Esophagus (tissue), 2 donors: ENCODE data around the gene HELLS. TPM values are rescaled to one million over a fixed set of nuclear protein-coding genes. Genes with fewer than 3 reads are reported as not detected.

Experiments used
- H3K27ac ChIP-seq, 2 donors: one replicate each; pipeline ENCODE4 v1.5.1; 2013; ENCODE audit warnings: low read depth in 2 of 2, mild to moderate bottlenecking in 2 of 2, inconsistent platforms in 1 of 2, low read length in 1 of 2, moderate library complexity in 1 of 2
- H3K27me3 ChIP-seq, 2 donors: one replicate each; pipeline ENCODE4 v1.6.1; 2013; ENCODE audit warnings: low read length in 2 of 2, control low read depth in 1 of 2, mild to moderate bottlenecking in 1 of 2; ENCODE audit not compliant: insufficient read depth in 2 of 2, control insufficient read depth in 1 of 2
- H3K36me3 ChIP-seq, 2 donors: one replicate each; pipeline ENCODE4 v1.6.1; 2013; ENCODE audit warnings: low read length in 1 of 2; ENCODE audit not compliant: control insufficient read depth in 2 of 2, insufficient read depth in 2 of 2
- H3K4me1 ChIP-seq, 2 donors: one replicate each; pipeline ENCODE4 v1.6.1; 2013; ENCODE audit warnings: low read length in 1 of 2; ENCODE audit not compliant: control insufficient read depth in 2 of 2, insufficient read depth in 2 of 2
- H3K4me3 ChIP-seq, 2 donors: one replicate each; pipeline ENCODE4 v1.5.1; 2013; ENCODE audit warnings: low read length in 2 of 2, mild to moderate bottlenecking in 2 of 2, low read depth in 1 of 2, moderate library complexity in 1 of 2
- H3K9me3 ChIP-seq, 2 donors: one replicate each; pipeline ENCODE4 v1.6.1; 2013; ENCODE audit warnings: mild to moderate bottlenecking in 2 of 2, low read depth in 1 of 2, low read length in 1 of 2, moderate library complexity in 1 of 2; ENCODE audit not compliant: control insufficient read depth in 2 of 2, insufficient read depth in 1 of 2
- WGBS, 2 donors: extraction: QIAGEN DNeasy Blood & Tissue Kit; methylation state at CpG; one replicate each; pipeline ENCODE4 v1.1.7; 2013; 5-methylcytosine and 5-hydroxymethylcytosine counted together
- polyA plus RNA-seq, 2 donors: library from polyadenylated mRNA; stranded (reverse); fragments of 200-250 nt; gene quantifications; one replicate each; pipeline ENCODE4 v1.2.3, GENCODE V29; 2013
- donor health status: healthy with polysubstance abuse.
- donor health status: Bipolar disorder and iron deficiency.

Gene HELLS
- polyA plus RNA-seq, 2 donors, result 6.3 to 12.0 TPM

DNA sequence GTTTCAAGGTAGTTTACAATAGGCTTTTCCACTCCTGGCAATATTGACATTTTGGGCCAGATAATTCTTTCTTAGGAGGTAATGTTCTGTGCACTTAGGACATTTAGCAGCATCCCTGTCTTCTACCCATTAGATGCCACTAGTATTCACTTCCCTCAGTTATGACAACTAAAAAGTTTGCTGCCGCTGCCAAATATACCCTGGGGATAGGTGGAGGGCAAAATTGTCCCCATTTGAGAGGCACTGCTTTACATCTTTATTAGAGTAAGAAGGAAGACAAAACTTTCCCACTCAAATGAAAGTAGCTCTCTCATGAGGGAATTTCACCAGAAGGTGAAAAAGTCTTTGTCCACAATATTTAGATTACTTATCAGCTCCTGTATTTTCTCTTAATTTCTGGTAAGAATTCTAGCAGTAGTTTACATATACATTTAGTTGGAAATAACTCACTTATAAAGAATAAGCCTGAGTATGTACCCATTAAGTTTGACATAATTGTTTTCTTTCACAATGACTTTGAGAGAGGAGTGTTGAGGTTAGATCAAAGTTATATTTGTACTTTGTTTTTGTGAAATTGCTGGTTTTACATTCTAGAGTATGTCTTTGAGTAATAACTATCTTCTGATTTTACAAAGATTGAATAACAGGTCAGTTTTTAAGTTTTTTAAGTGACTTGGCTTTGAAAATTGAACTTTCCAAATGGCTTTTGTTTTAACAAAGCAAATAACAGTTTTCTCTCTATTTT, 46.0 kb downstream of the HELLS start:
- Histone ChIP-seq H3K9me3 (no peaks in the 10 kb centered on the region), H3K27ac (no peak overlapping the region), H3K36me3 (no peaks in the 10 kb centered on the region), H3K4me3 (no peak overlapping the region), H3K4me1 (no peaks in the 10 kb centered on the region), H3K27me3 (no peaks in the 10 kb centered on the region)
- WGBS, 2 donors, result 89 to 91% methylated on average over 1 of the region's 1 CpG

DNA sequence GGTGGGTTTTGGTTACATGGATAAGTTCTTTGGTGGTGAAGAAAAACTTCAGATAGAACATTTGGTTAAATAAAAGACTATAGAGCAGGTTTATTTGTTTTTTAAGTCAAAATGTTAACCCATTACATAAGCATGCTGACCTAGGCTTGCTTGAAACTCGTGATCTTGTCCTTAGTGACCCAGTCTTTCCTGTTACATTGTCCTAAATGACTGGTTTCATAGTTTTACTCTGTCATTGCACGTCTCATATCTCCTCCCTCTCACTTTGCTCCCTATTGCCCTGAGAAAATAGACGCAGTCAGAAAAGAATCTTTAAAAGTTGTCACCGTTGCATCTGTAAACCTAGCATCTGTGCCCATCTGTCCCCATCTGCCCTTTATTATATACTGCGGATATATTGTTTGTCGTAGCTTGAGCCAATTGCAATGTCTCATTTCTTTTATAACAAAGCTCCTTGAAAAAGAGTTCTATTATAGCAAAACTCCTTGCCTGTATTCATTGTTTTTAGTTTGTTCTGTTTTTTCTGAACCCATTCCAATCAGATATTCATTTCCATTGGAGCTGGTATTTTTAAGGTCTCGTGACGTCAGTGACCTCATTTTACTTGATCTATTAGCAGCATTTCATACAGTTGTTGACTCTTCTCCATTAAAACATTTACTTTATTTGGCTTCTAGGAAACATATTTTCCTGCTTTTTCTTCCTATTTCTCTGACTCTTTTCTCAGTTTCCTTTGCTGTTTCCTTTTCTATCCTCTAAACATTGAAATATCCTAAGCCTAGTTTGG, 57.3 kb downstream of the HELLS start:
- Histone ChIP-seq H3K36me3 (no peaks in the 10 kb centered on the region), H3K4me1 (no peaks in the 10 kb centered on the region), H3K9me3 (no peaks in the 10 kb centered on the region), H3K27me3 (no peaks in the 10 kb centered on the region), H3K4me3 (no peak overlapping the region), H3K27ac (no peak overlapping the region)
- WGBS, 2 donors, result 89 to 90% methylated on average over 8 of the region's 8 CpGs

DNA sequence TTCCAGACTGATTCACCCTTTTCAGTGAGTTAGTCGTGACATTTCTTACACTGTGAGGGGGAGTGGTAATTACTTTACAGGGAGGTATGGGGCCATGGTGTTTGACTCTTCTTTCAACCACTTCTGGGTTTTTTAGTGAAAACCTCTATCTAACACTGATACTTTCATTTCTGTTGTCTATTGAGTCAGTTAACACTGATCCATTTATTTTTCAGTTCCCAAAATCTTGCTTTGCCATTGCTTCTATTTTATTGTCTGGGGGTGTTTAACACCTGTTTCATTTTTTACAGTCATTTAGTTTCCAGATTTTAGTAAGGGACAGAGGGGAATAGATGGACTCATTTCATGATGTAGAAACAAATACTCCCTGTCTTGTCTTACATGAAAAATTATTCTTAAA, 61.5 kb downstream of the HELLS start:
- H3K4me3 ChIP-seq, result no peak overlapping the region
- 70 to 83% methylated on average over 1 of the region's 1 CpG for WGBS, 2 donors
- no peaks in the 10 kb centered on the region for H3K9me3 ChIP-seq
- no peaks in the 10 kb centered on the region for H3K27me3 ChIP-seq
- no peaks in the 10 kb centered on the region for H3K4me1 ChIP-seq
- H3K36me3 ChIP-seq, result no peaks in the 10 kb centered on the region
- H3K27ac ChIP-seq, result no peak overlapping the region

DNA sequence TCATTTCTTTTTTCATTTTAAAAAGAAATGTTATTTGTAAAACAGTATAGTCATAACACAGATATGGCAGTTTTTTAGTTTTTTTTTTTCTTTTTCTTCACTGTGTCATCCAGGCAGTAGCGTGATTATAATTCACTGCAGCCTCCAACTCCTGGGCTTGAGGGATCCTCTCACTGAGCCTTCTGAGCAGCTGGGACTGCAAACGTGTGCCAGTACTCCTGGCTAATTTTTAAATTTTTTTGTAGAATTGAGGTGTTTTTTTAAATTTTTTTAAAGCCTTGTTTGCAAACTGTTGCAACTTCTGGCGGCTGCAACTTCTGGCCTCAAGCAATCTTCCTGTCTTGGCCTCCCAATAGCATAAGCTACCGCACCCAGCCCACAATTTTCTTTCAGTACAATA, 63.0 kb downstream of the HELLS start:
- 53 to 69% methylated on average over 4 of the region's 4 CpGs for WGBS, 2 donors
- Histone ChIP-seq H3K27ac (no peak overlapping the region), H3K27me3 (no peaks in the 10 kb centered on the region), H3K4me1 (no peaks in the 10 kb centered on the region), H3K4me3 (no peak overlapping the region), H3K9me3 (no peaks in the 10 kb centered on the region), H3K36me3 (no peaks in the 10 kb centered on the region)

DNA sequence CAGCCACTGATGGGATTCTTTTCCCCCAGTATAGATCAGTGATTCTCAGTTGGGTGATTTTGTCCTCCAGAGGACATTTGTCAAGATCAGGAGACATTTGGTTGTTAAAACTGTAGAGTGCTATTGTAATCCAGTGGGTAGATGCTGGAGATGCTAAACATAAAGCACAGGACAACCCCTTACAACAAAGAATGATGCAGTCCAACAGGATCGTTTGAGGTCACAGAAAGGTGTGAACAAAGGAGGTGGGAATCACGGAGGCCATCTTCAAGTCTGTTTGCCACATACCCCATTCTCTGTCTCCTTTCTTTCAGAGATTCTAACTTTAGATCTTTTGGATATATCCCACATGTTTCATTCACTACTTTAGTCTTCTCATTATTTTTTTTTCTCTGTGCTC, 69.0 kb downstream of the HELLS start:
- no peaks in the 10 kb centered on the region for H3K36me3 ChIP-seq
- no peak overlapping the region for H3K4me3 ChIP-seq
- no peak overlapping the region for H3K27ac ChIP-seq
- no peaks in the 10 kb centered on the region for H3K4me1 ChIP-seq
- H3K9me3 ChIP-seq, result no peaks in the 10 kb centered on the region
- 82 to 86% methylated on average over 2 of the region's 2 CpGs for WGBS, 2 donors
- H3K27me3 ChIP-seq, result no peaks in the 10 kb centered on the region

DNA sequence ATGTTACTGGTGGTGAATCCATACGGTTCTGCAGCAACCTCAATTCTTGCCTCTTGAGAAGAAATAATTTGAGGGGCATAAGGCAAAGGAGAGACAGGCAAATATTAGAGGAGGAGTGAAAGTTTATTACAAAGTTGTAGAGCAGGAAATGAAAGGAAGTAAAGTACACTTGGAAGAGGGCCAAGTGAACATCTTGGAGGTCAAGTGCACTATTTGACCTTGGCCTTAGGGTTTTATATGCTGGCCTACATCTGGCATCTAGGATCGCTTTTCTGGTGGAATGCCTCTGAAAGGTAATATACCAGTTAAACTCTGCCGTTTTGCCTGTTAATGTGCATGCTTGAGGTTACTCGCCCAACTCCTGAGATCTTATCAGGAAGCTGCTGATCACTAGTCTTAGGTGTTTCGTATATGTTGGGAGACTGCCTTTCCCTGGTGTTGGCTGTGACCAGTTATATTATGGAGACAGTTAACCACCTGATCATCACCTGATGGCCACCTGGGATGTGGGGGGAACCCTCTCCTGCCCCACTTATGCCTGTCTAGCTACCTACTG, 71.9 kb downstream of the HELLS start:
- H3K27me3 ChIP-seq, result no peaks in the 10 kb centered on the region
- 79% methylated on average over 5 of the region's 5 CpGs for WGBS, 2 donors

DNA sequence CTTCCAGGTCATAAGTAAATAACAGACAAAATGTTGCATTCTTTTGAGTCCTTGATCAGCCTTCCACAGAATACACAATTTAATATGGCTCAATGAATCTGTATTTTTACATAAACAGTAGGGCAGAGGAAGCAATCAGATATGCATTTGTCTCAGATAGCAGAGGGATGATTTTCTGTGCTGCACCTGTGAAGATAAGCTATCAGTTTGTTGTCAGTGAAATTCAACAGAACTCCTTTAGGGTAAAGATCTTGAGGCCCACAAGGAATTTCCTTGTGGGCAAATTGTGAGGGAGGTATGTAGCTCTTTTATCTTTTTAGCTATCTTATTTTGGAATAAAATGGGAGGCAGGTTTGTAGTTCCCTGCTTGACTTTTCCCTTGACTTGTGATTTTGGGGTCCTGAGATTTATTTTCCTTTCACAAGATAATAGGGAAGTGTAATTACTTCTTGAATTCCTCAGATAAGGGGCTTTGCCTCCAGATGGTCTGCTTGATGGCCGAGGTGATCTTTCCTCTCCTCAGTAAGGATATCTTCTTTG, 77.1 kb downstream of the HELLS start:
- Histone ChIP-seq H3K36me3 (no peaks in the 10 kb centered on the region), H3K4me3 (no peak overlapping the region), H3K27me3 (no peaks in the 10 kb centered on the region), H3K27ac (no peak overlapping the region), H3K9me3 (no peaks in the 10 kb centered on the region), H3K4me1 (no peaks in the 10 kb centered on the region)
- 50 to 63% methylated on average over 1 of the region's 1 CpG for WGBS, 2 donors

More for the DNA sequence above, 71.9 kb downstream of the HELLS start:
- Histone ChIP-seq H3K27ac (no peak overlapping the region), H3K4me3 (no peak overlapping the region), H3K36me3 (no peaks in the 10 kb centered on the region), H3K9me3 (no peaks in the 10 kb centered on the region), H3K4me1 (no peaks in the 10 kb centered on the region)

DNA sequence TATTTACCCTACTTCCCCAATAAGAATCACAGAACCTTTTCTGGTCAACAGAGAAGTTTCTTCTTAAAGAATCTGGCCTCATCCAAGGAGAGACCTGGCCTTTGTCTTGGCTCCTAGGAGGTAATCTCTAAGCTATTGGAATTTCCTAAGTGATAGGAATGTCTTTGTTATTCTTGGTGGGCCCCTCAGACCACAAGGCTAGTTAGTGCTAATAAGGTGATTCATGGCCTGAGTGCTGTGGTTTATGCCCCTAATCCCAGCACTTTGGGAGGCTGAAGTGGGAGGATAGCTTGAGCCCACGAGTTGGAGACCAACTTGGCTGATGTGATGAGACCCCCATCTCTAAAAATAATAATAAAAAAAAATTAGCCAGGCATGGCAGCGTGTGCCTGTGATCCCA, 78.0 kb downstream of the HELLS start:
- 69 to 74% methylated on average over 2 of the region's 2 CpGs for WGBS, 2 donors
- Histone ChIP-seq H3K27me3 (no peaks in the 10 kb centered on the region), H3K9me3 (no peaks in the 10 kb centered on the region), H3K27ac (no peak overlapping the region), H3K4me1 (no peaks in the 10 kb centered on the region), H3K4me3 (no peak overlapping the region), H3K36me3 (no peaks in the 10 kb centered on the region)

DNA sequence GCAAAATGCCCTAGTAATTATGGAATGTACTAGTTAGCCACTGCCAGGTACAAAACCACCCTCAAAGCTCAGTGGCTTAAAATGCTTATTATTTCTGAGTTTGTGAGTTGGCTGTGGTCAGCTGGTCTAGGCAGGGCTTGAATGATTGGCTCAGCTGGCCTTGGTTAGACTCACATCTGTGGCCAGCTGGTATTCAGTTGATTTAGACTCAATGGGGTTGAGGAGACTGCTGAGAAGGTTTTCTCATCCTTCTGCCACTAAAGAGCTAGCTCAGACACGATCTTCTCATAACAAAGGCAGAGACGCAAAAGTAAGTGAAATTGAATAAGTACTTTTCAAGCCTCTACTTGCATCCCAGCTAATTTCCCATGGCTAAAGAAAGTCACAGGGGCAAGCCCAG, 80.9 kb downstream of the HELLS start:
- WGBS, 2 donors, result 45 to 52% methylated on average over 2 of the region's 2 CpGs
- no peak overlapping the region for H3K27ac ChIP-seq
- H3K9me3 ChIP-seq, result no peaks in the 10 kb centered on the region
- H3K4me3 ChIP-seq, result no peak overlapping the region
- H3K4me1 ChIP-seq, result no peaks in the 10 kb centered on the region
- no peaks in the 10 kb centered on the region for H3K27me3 ChIP-seq
- H3K36me3 ChIP-seq, result no peaks in the 10 kb centered on the region
